Right lobe of liver (tissue), 6 donors: Measurements from ENCODE around the gene CACNA1D. TPM values are rescaled to one million over a fixed set of nuclear protein-coding genes. Genes with fewer than 3 reads are reported as not detected.

Experiments used
- ATAC-seq, 4 donors: fragments of 200-7000 bp; cut with Tn5 transposase; one replicate each; pipeline ENCODE4 v1.9.1; 2020; ENCODE audit warnings: mild to moderate bottlenecking in 4 of 4, moderate library complexity in 4 of 4
- DNase-seq, 3 donors: peaks; one replicate each; pipeline ENCODE4 v3.0.0-alpha.2; 2020
- H3K27ac ChIP-seq, 3 donors: fragments of 200-600 bp; one replicate each; pipeline ENCODE4 v1.8.0; 2022
- H3K27me3 ChIP-seq, 2 donors: fragments of 200-600 bp; one replicate each; pipeline ENCODE4 v1.8.0; 2022
- H3K36me3 ChIP-seq, 4 donors: fragments of 200-600 bp; sonication (generic) in 1 of 4; one replicate each; pipeline versions ENCODE4 v1.5.1 to v1.8.0; 2017 to 2022; ENCODE audit warnings: control low read depth in 1 of 4
- H3K4me1 ChIP-seq, 4 donors: fragments of 200-600 bp; sonication (generic) in 1 of 4; one replicate each; pipeline versions ENCODE4 v1.5.1 to v1.8.0; 2017 to 2022; ENCODE audit warnings: control low read depth in 1 of 4
- H3K4me3 ChIP-seq, 3 donors: fragments of 200-600 bp; one replicate each; pipeline ENCODE4 v1.8.0; 2022
- H3K9me3 ChIP-seq, 4 donors: fragments of 200-600 bp; sonication (generic) in 1 of 4; one replicate each; pipeline versions ENCODE4 v1.5.1 to v1.8.0; 2017 to 2022; ENCODE audit warnings: control low read depth in 1 of 4
- CTCF ChIP-seq, 4 donors: fragments of 200-600 bp in 3 of 4; fragments of 450-650 bp in 1 of 4; IDR thresholded peaks; one replicate each; pipeline versions ENCODE4 v1.5.1 to v1.8.0; 2016 to 2022; ENCODE audit warnings: antibody characterized with exemption in 4 of 4, mild to moderate bottlenecking in 2 of 4
- POLR2A ChIP-seq: fragments of 450-650 bp; IDR thresholded peaks from one replicate; pipeline ENCODE4 v1.6.1; 2017; ENCODE audit warnings: antibody characterized with exemption, mild to moderate bottlenecking
- whole genome bisulfite sequencing: methylation state at CpG from one replicate; pipeline ENCODE4 v1.1.6; 2018; ENCODE audit warnings: low coverage, low lambda C conversion rate; ENCODE audit not compliant: insufficient coverage; ENCODE audit errors: missing lambda C conversion rate; 5-methylcytosine and 5-hydroxymethylcytosine counted together
- intact Hi-C, 2 donors: fragments of 100-400 bp; cut with DNase I; formaldehyde crosslinking; loops; one replicate each; pipeline versions ENCODE4 v1.11.2 to v1.14.1; 2022
- total RNA-seq, 6 experiments: library from RNA; depleted of rRNA in 2 of 6; stranded (reverse); fragments of >200 nt in 2 of 6; fragmentation: NEBNext Ultra II Directional in 3 of 6; extraction: Animal tissue kit (Norgen Biotek cat#: 25700) in 3 of 6; gene quantifications; one replicate each; pipeline versions ENCODE4 v1.1.0 to v1.2.4, GENCODE V29; 2016 to 2023
- donor health status: DM: no; HTN: yes; CAD: no.
- donor health status: DM: no; HTN: no; CAD: no.
- donor health status: DM: no; HTN: no; CAD: no.
- donor health status: DM: no; HTN: yes; CAD: no.
- donor health status: DM: no; HTN: yes; CAD: no.

CACNA1D gene
- total RNA-seq, 6 experiments from 2014 or later, result 5.5 to 12.7 (median 9.3) TPM

GRCh38 chr3:53715815-53716483 lies 221.5 kb downstream of the CACNA1D start:
- Histone ChIP-seq H3K4me3 (no peak overlapping the region), H3K4me1 (no peaks in the 10 kb centered on the region), H3K9me3 (no peaks in the 10 kb centered on the region), H3K27me3 (no peaks in the 10 kb centered on the region), H3K27ac (no peak overlapping the region), H3K36me3 (no peaks in the 10 kb centered on the region)
- TF ChIP-seq CTCF (IDR thresholded peaks at IDR 0.05) (no peak), POLR2A (no peak)
- intact Hi-C loops, result loop anchor here (10.0 kb wide), 1 partner anchor 341 kb away; no protein-coding TSS in a partner anchor
- DNase-seq (no peak), ATAC-seq (no peak)
- 79% methylated on average over 3 of the region's 5 CpGs for WGBS

GRCh38 chr3:53716998-53717397 lies 222.6 kb downstream of the CACNA1D start:
- no peaks in the 10 kb centered on the region for H3K36me3 ChIP-seq
- H3K4me3 ChIP-seq, result no peak overlapping the region
- DNase-seq (no peak), ATAC-seq (no peak)
- no peaks in the 10 kb centered on the region for H3K27me3 ChIP-seq
- TF ChIP-seq CTCF (IDR thresholded peaks at IDR 0.05), result no peak
- no peak for TF ChIP-seq POLR2A
- 44% methylated on average over 3 of the region's 7 CpGs for WGBS
- intact Hi-C loops, result loop anchor here (10.0 kb wide), 1 partner anchor 342 kb away; no protein-coding TSS in a partner anchor
- H3K4me1 ChIP-seq, result no peaks in the 10 kb centered on the region
- no peaks in the 10 kb centered on the region for H3K9me3 ChIP-seq
- H3K27ac ChIP-seq, result no peak overlapping the region

GRCh38 chr3:53718462-53718861 lies 224.1 kb downstream of the CACNA1D start:
- H3K27me3 ChIP-seq, result no peaks in the 10 kb centered on the region
- no peak overlapping the region for H3K27ac ChIP-seq
- no peak overlapping the region for H3K4me3 ChIP-seq
- TF ChIP-seq CTCF (IDR thresholded peaks at IDR 0.05) (no peak), POLR2A (no peak)
- H3K4me1 ChIP-seq, result no peaks in the 10 kb centered on the region
- DNase-seq (no peak), ATAC-seq (no peak)
- 90% methylated on average over 2 of the region's 17 CpGs for WGBS
- intact Hi-C loops, result loop anchor here (10.0 kb wide), 1 partner anchor 344 kb away; no protein-coding TSS in a partner anchor
- peaks cover 0 to 4% (median 0%) of the 10 kb centered on the region in 4 donors for H3K36me3 ChIP-seq
- H3K9me3 ChIP-seq, result no peaks in the 10 kb centered on the region

GRCh38 chr3:53719796-53720195 lies 225.4 kb downstream of the CACNA1D start:
- intact Hi-C loops, result loop anchor here (10.0 kb wide), 1 partner anchor 345 kb away; no protein-coding TSS in a partner anchor
- ATAC-seq (no peak), DNase-seq (no peak)
- H3K4me1 ChIP-seq, result no peaks in the 10 kb centered on the region
- H3K9me3 ChIP-seq, result no peaks in the 10 kb centered on the region
- peaks cover 0 to 4% (median 0%) of the 10 kb centered on the region in 4 donors for H3K36me3 ChIP-seq
- no peak overlapping the region for H3K4me3 ChIP-seq
- TF ChIP-seq CTCF (IDR thresholded peaks at IDR 0.05) (no peak), POLR2A (no peak)
- WGBS, result 91% methylated on average over 6 of the region's 6 CpGs
- no peak overlapping the region for H3K27ac ChIP-seq
- no peaks in the 10 kb centered on the region for H3K27me3 ChIP-seq
